ENCODE measurements around the gene RAB20.

RAB20 gene

GRCh38 chr13:110486061-110486715 is 75.3 kb downstream of the RAB20 start:
- DNase-seq, result no peak

DNA sequence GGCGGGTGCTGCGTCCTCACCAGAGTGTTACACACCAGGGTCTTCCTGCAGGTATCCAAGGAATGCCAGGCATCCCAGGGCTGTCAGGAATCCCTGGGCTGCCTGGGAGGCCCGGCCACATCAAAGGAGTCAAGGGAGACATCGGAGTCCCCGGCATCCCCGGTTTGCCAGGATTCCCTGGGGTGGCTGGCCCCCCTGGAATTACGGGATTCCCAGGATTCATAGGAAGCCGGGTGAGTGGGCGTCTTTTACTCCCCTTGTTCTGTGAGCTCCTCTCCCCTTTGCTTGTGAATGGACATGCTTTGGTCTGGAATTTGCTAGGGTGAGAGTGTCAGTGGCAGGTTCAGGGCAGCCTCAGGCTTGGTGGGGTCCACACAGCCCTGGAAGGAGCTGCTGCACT is 75.9 kb downstream of the RAB20 start:
- DNase-seq, result no peak

GRCh38 chr13:110484290-110485048 is 77.1 kb downstream of the RAB20 start:
- no peak for DNase-seq

- no peak for DNase-seq
Measured at GRCh38 chr13:110483386-110483968, 78.0 kb downstream of the RAB20 start.

- DNase-seq, result no peak
Measured at GRCh38 chr13:110480161-110480560, 81.4 kb downstream of the RAB20 start.

DNA sequence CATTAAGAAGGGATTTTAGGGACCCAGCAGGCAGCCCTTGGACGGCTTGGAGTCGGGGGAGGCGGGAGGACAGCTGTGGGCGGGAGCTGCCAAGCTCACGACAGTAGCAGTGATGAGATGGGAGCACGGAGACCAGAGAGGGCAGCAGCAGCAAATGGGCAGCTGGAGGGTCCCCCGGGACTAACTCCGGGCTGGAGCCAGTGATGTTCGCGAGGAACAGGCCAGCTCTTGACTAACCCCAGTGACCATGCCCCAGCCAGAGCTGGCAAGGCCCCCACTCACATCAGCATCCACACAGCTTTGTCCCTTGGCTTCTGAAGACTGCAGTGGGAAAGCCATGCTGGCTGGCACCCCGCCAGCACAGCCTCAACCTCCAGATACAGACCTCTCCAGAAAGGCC is 81.9 kb downstream of the RAB20 start:
- no peak for DNase-seq

GRCh38 chr13:110479215-110479545 is 82.3 kb downstream of the RAB20 start:
- DNase-seq, result no peak

DNA sequence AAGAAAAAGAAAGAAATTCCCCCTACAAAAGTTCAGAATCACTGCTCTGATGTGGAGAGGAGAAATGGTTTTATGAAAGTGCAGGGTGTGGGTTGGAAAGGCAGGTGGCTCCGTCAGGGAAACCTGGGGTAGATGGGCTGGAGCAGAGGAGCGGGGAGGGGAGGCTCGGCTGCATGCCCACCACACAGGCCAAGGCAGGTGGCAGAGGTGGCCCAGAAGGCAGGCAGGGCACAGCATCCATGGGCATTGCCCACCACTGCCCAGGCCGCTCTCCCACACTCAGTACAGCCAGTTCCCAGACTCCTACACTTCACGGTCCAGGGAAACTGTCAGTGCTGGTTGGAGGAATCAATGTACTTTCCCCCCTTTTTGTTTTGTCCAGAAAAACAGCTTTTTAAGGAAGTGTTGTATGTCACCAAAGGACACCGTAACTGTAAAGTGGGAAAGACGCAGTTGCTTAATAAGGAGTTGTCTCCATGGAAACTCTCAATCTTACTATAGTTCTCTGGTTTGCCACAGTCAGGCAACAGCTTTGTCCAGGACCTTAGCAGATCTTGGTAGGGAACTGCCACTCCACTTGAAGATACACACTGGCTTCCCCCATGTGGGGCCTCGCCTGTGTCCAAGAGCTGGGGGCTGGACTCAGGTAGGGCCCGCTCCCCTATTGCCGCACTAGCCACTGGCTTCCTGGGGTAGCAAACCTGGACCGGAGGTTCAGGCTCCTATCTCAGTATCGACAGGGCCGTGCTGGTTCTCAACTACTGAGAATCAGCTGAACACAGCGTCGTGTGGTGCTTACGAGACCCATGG is 82.9 kb downstream of the RAB20 start:
- DNase-seq, result no peak

DNA sequence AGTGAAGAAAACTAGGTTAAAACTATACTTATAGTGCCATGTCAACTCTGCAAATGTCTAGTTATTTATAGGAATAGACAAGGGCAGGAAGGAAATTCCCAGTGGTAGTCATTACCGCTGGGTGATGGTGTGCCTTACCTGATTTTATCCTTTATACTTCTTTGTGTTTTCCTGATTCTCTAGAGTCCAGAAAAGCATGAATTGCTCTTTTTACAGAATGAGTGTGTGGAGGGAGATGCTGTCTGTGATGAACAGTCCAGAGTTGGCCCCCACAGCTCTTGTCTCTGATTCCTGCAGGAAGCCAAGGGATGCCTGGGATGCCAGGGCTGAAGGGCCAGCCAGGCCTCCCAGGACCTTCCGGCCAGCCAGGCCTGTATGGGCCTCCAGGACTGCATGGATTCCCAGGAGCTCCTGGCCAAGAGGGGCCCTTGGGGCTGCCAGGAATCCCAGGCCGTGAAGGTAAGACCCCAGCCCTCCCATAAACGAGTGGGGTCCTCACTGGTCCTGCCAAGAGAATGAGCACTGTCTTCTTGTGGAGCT is 83.7 kb downstream of the RAB20 start:
- no peak for DNase-seq

DNA sequence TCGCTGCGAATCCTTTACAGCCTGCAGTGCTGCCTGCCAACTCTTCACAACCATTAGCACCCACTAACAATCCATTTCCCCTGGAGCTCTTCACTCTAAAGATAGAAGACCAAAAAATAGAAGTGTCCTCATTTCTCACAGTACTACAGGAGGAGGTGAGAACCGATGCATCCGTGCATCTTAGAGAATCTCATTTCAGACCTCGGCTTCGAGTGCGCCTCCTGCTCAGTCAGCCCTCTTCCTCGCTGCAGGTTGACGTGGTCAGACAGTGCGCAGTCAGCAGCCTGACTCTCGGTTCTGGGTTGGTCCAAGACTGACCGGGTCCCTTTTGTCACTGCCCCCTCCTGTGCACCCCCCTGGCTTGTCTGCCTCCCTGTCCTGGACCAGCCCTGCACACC is 85.3 kb downstream of the RAB20 start:
- no peak for DNase-seq

- DNase-seq, result no peak
Measured at GRCh38 chr13:110475550-110476219, 85.8 kb downstream of the RAB20 start.

GRCh38 chr13:110475117-110475516 is 86.4 kb downstream of the RAB20 start:
- DNase-seq, result no peak

DNA sequence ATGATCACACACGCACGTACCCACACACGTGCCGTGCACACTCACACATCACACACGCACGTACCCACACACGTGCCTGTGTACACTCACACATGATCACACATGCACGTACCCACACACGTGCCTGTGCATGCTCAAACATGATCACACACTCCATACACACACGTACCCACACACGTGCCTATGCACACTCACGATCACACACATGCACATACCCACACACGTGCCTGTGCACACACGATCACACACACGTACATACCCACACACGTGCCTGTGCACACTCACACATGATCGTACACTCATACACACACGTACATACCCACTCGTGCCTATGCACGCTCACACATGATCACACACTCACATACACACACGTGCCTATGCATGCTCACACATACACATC is 86.8 kb downstream of the RAB20 start:
- DNase-seq, result no peak
